T-helper 2 cell treated with Interferon-gamma antibody and Interleukin-4, amounts not matched to agents 5 μg/mL and 100 μg/mL, for 36 hours (primary cell): ENCODE data around the gene SH2D2A.
"Not testable (repeated sequence)": the region's sequence is repeated elsewhere in the genome, so short reads cannot be mapped to it uniquely, and the experiment has no call there.

Source experiments
- DNase-seq: peaks from one replicate; pipeline ENCODE4 v3.0.0; 2021; ENCODE audit warnings: low spot score
- H3K27ac Mint-ChIP-seq: one replicate; pipeline ENCODE4 v1.8.0; 2021; ENCODE audit warnings: mild to moderate bottlenecking, mixed read lengths
- H3K27me3 Mint-ChIP-seq: one replicate; pipeline ENCODE4 v1.8.0; 2021; ENCODE audit warnings: low read depth, mixed read lengths
- H3K36me3 Mint-ChIP-seq: one replicate; pipeline ENCODE4 v1.8.0; 2021; ENCODE audit warnings: low read depth, mixed read lengths
- H3K4me1 Mint-ChIP-seq: one replicate; pipeline ENCODE4 v1.8.0; 2021; ENCODE audit warnings: low read depth, mixed read lengths
- H3K4me3 Mint-ChIP-seq: one replicate; pipeline ENCODE4 v1.8.0; 2022; ENCODE audit warnings: mild to moderate bottlenecking, moderate library complexity, mixed read lengths
- H3K9me3 Mint-ChIP-seq: one replicate; pipeline ENCODE4 v1.8.0; 2021; ENCODE audit warnings: mixed read lengths

Gene SH2D2A

DNA sequence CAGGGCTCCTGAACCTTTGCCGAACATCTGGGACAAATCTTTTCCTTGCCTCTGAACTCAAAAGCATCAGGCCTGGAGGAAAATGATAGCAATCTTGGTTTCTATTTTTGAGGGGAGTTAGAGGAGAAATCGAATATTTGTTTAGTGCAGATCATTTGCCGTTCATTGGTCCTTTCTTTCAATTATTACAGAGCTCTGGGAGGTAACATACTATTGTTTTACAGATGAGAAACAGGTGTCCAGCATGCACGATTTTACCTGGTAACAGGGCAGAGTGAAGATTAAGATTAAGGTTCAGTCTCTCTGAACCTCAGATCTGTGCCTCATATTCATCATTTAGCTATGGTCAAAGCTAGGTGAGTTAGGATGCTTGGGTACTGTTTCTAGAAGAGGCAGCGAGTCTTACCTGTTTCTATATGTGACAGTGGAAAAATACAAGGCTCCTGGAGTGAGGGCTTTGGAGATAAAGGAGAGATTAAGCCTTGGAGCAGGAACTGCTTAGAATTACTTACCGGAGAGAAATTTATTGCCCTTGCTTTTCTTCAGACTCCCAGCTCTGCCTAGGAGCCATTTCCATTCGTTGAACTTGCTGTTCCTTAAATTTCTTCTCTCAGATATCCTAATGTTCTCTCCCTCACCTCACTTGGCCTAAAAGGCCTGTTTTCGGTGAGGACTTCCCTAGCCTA lies 47.9 kb downstream of the SH2D2A start:
- Mint-ChIP-seq H3K4me1 (peaks cover 42% of the 10 kb centered on the region), H3K9me3 (no peaks in the 10 kb centered on the region), H3K27me3 (no peaks in the 10 kb centered on the region), H3K4me3 (no peak overlapping the region), H3K27ac (no peak overlapping the region), H3K36me3 (peaks cover 29% of the 10 kb centered on the region)
- no peak for DNase-seq

DNA sequence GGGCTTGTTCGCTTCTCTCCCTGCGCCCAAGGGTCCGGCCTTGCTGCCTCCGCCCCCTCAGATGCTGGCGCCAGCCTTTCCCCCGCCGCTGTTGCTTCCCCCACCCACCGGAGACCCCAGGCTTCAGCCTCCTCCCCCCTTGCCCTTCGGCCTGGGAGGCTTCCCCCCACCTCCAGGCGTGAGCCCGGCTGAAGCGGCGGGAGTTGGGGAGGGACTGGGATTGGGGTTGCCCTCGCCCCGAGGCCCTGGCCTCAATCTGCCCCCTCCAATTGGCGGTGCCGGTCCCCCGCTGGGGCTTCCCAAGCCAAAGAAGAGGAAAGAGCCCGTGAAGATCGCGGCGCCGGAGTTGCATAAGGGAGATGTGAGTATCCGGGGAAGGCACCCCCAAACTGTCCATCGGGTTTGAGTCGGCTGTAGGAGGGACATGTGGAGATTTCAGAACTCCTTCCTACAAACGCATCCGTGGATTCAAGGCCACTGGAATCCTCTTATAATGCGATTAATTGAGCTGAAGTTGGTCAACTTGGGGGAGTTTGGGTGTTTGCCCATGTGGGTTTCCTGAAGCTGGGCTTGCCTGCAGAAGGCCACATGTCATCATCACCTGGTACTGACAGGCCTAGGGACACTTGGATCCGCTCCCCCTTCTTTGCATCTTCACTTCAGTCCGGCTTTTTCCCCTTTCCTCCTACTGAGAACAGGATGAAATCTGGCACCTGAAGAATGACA lies 48.6 kb downstream of the SH2D2A start:
- H3K4me3 Mint-ChIP-seq: no peak overlapping the region
- H3K27me3 Mint-ChIP-seq: no peaks in the 10 kb centered on the region
- no peak overlapping the region for H3K27ac Mint-ChIP-seq
- H3K4me1 Mint-ChIP-seq: peaks cover 38% of the 10 kb centered on the region
- H3K9me3 Mint-ChIP-seq: no peaks in the 10 kb centered on the region
- H3K36me3 Mint-ChIP-seq: peaks cover 24% of the 10 kb centered on the region
- peak; percentile 54 for DNase-seq

DNA sequence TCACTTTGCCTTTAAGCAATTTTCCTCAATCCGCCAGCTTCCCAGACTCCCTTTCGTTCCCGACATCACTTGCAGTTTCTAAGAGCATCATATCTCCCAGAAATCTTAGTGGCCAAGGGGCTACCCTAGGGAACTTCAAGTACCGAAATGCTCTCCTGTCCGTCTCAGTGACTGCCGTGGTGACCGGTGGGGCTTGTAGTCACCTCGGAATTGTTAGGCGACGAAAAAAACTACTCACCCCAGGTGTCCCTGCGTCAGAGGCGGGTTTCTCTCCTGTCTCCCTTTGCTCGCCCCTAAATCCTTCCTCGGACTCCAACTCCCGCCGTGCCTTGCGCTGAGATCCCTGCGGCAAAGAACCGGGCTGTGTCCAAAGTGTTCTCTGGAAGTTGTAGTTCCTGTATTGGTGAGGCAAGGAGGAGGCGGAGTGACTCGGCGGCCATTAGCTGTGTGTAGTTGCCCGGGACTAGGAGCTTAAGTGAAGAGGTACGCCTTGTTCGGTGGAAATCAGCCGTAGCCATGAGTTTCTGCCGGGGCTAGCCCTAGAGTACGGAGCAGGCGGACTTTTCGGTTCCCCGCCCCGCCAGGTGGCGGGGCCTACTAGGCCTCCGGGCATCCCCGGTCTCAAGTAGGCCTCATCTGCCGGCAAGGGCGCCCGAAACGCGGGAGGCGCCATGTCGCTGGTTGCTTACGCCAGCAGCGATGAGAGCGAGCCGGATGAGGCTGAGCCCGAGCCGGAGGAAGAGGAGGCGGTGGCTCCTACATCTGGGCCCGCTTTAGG lies 49.4 kb downstream of the SH2D2A start, which contains the start of gene PRCC:
Gene PRCC (plus strand): TSS at position 435 of the 778 bp plus-strand sequence. CDS start 237 bp downstream, at position 672.
- Mint-ChIP-seq H3K4me3 (no peak within 1 kb of the TSS), H3K9me3 (no peaks in the 10 kb centered on the region), H3K36me3 (peaks cover 20% of the 10 kb centered on the region), H3K27me3 (no peaks in the 10 kb centered on the region), H3K4me1 (peaks cover 32% of the 10 kb centered on the region), H3K27ac (no peak within 1 kb of the TSS)
- DNase-seq: peak; percentile 98

DNA sequence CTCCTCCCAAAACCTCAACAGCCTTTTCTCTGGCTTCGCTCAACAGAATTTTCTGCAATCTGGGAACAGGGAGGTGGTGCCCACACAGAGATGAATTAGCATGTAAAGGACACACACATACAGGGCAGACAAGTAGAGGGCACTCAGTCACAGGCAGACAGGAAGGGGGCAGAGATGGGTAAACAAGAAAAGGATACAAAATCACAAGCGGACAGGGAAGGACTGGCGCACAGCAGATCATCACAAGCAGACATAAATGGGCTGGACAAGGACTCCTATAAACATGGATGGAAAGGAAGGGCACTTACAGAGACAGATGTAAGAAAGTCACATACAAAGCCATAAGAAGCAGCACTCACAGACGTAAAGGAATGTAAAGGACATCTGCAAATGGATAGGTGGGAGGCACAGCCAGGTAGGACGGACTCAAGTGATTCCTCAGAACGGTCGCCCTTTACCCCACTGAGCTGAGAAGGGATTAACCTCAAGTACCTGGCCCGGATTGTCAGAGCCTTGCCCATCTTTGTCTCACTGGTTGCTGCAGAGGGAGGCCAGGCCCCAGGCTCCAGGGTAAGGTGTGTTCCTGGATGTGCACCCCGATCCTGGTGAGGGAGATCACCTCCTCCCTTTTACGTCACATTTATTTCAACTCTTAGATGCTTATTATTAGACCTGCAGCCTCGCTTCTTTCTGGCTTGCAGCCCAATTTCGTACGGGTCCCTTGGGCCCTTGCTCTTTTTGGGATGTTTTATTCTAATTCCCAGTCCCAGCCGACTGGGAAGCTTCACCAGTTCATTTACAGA lies 50.1 kb downstream of the SH2D2A start:
- Mint-ChIP-seq H3K27me3 (no peaks in the 10 kb centered on the region), H3K9me3 (no peaks in the 10 kb centered on the region), H3K27ac (no peak overlapping the region), H3K4me3 (no peak overlapping the region), H3K4me1 (peaks cover 28% of the 10 kb centered on the region), H3K36me3 (peaks cover 20% of the 10 kb centered on the region)
- no peak for DNase-seq

DNA sequence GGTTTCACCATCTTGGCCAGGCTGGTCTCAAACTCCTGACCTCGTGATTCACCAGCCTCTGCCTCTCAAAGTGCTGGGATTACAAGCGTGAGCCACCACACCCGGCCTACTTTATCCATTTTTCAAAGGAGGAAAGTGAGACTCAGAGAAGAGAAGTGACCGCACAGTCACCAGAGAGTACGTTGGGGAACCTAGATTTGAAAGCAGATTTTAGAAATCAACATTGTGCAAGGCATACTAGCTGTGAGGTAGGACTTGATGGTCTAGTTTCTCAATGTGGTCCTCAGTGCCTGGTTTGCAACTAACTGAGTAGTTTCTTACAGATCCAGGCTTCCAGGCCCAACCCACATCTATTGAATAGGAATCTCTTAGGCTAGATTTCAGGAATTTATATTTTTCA lies 51.0 kb downstream of the SH2D2A start:
- Mint-ChIP-seq H3K4me1 (peaks cover 21% of the 10 kb centered on the region), H3K27ac (no peak overlapping the region), H3K4me3 (no peak overlapping the region), H3K36me3 (peaks cover 13% of the 10 kb centered on the region), H3K9me3 (no peaks in the 10 kb centered on the region), H3K27me3 (no peaks in the 10 kb centered on the region)
- no peak for DNase-seq

DNA sequence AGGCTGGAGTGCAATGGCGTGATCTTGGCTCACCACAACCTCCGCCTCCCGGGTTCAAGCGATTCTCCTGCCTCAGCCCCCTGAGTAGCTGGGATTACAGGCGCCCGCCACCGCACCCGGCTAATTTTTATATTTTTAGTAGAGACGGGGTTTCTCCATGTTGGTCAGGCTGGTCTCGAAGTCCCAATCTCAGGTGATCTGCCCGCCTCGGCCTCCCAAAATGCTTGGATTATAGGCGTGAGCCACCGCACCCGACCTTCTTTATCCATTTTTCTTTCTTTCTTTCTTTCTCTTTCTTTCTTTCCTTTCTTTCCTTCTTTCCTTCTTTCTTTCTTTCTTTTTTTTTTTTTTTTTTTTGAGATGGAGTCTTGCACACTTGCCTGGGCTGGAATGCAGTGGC lies 51.5 kb downstream of the SH2D2A start:
- H3K36me3 Mint-ChIP-seq: peaks cover 11% of the 10 kb centered on the region
- not testable (repeated sequence) for H3K4me3 Mint-ChIP-seq, H3K27me3 Mint-ChIP-seq, H3K27ac Mint-ChIP-seq, H3K9me3 Mint-ChIP-seq, DNase-seq
- peaks cover 20% of the 10 kb centered on the region for H3K4me1 Mint-ChIP-seq

DNA sequence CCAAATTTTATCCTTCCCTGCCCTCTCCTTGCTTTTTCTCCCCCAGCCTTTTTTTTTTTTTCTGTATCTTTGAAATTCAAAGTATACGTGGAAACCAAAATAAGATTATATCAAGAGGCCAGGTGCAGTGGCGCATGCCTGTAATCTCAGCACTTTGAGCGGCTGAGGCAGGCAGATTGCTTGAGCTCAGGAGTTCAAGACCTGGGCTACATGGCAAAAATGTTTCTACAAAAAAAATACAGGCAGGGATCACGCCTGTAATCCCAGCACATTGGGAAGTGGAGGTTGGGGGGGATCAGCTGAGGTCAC lies 55.9 kb downstream of the SH2D2A start:
- DNase-seq: no peak
- Mint-ChIP-seq H3K9me3 (no peaks in the 10 kb centered on the region), H3K27ac (no peak overlapping the region), H3K4me3 (no peak overlapping the region), H3K36me3 (no peaks in the 10 kb centered on the region), H3K4me1 (no peaks in the 10 kb centered on the region), H3K27me3 (no peaks in the 10 kb centered on the region)

DNA sequence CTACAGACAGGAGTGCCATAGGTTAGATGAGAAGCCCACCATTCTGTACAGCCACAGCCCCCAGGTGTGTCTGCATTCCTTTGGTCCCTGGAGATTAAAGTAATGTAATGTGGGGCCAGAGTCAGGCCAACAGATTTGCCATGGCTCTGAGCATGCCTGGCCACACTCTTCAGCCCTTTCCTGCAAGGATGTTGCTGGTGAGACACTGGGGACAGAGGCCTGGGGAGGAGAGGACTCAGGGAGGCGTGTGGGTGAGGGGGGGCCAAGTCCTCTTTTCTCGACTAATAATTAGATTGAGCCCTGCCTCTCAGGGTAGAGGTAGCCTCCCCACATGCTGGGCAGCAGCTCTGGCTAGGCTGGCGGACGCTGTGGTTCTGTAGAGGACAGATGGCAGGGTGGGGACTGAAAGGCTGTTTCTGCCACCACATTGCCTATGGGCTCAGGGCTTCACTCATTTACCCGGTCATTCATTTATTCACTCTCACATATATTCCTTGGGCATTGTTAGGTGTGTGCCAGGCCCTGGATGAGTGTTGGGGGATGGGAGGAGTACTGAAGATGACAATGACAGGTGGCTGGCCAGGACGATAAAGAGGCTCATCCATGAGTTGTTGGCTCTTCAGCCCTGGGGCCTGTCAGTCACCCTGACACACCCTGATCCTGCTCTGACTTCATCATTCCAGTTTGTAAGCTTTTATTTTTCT lies 56.4 kb downstream of the SH2D2A start:
- H3K9me3 Mint-ChIP-seq: no peaks in the 10 kb centered on the region
- H3K4me3 Mint-ChIP-seq: no peak overlapping the region
- no peaks in the 10 kb centered on the region for H3K36me3 Mint-ChIP-seq
- H3K4me1 Mint-ChIP-seq: no peaks in the 10 kb centered on the region
- H3K27ac Mint-ChIP-seq: no peak overlapping the region
- H3K27me3 Mint-ChIP-seq: no peaks in the 10 kb centered on the region
- DNase-seq: no peak

DNA sequence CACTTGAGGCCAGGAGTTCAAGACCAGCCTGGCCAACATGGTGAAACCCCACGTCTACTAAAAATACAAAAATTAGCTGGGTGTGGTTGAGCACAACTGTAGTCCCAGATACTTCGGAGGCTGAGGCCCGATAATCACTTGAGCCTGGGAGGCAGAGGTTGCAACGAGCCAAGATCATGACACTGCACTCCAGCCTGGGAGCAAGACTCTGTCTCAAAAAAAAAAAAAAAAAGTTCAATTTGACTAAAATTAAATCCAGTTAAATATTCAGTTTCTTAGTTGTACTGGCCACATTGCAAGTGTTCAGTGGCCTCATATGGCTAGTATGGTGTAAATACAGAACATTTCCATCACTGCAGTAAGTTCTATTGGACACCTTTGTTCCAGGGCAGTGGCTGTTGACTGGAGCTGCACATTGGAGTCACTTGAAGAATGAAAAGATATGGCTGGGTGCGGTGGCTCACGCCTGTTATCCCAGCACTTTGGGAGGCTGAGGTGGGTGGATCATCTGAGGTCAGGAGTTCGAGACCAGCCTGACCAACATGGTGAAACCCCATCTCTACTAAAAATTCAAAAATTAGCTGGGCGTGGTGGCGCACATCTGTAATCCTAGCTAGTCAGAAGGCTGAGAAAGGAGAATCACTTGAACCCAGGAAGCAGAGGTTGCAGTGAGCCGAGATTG lies 58.9 kb downstream of the SH2D2A start:
- H3K27me3 Mint-ChIP-seq, H3K27ac Mint-ChIP-seq, H3K9me3 Mint-ChIP-seq, H3K4me3 Mint-ChIP-seq, H3K4me1 Mint-ChIP-seq, H3K36me3 Mint-ChIP-seq, DNase-seq: not testable (repeated sequence)

DNA sequence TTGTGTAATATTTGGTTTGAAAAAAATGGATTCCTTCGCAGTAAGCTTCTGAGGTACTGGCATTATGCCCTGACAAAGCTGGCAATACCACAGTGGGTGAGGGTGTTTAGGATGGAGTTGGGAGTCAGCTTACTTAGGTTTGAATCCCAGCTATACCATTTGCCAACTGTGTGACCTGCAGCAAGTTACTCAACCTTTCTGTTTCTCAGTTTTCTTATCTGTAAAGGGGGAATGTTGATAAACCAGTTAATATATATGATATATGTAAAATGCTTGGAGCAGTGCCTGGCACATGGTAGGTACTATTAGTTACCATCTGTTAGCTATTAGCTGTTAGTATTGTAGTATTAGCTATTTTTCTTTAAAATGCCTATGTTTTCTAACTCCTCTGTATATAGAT lies 60.3 kb downstream of the SH2D2A start:
- Mint-ChIP-seq H3K27me3 (no peaks in the 10 kb centered on the region), H3K36me3 (no peaks in the 10 kb centered on the region), H3K27ac (no peak overlapping the region), H3K4me3 (no peak overlapping the region), H3K4me1 (peaks cover 10% of the 10 kb centered on the region), H3K9me3 (no peaks in the 10 kb centered on the region)
- DNase-seq: no peak
